HG03196 (cell line): ENCODE data around the gene EGFL8.
A peak's percentile ranks its signal among the peaks of the same experiment; 100 is the strongest.
"Not testable (repeated sequence)": the region's sequence is repeated elsewhere in the genome, so short reads cannot be mapped to it uniquely, and the experiment has no call there.

Experiments used
- ATAC-seq: cut with Tn5 transposase; IDR thresholded peaks from one replicate; pipeline ENCODE4 v1.9.1; 2021; ENCODE audit not compliant: unreplicated experiment

EGFL8 gene

DNA sequence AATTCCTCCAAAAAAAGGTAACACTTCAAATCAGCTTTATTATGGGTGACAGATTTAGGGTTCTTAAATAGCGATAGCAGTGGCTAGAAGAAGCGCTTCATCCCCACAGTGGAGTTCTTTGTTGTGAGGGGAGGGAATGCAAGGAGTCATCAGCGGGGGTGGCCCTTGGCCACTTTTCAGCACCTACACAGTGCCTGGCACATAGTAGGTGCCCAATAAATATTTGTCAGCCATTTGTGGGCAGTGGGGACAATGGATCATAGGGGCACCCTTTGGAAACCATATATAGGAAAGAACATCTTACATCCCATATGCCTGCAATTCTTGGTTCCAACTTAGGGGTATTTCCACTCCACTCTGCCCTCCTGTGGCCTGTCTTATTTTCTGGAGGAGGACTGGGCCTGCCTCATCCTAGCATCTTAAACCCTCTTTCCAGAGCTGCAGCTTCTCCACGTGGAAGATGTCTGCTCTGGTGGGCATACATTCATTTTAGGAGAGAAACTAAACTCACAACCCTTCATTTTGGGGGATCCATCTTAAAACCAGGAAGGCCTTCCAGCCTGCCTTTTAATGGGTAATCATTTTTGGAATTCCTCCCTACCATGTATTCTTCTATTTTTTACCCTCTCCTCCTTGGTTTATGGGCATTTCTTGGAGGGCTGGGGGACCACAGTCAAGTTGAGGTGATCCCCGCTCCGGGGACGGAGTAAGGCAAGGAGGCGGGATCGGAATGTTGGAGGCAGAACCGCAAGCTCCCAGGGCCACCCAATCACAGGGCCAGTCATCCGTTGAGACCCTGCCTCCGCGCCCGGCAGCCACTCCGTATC lies 30.6 kb downstream of the EGFL8 start:
- no peak for ATAC-seq

DNA sequence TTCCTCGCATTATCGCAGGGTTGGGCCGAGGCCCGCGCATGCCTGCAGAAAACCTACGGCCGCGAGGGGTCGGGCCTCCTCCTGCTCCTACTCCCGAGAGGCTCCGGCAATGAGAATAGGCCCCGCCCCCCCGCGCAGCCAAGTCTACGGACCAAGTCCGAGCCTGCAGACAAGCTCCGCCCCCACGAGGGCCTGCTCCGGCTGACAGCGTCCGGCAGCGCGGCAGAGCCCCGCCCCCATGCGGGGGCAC lies 31.2 kb downstream of the EGFL8 start:
- peak; percentile 65 for ATAC-seq

DNA sequence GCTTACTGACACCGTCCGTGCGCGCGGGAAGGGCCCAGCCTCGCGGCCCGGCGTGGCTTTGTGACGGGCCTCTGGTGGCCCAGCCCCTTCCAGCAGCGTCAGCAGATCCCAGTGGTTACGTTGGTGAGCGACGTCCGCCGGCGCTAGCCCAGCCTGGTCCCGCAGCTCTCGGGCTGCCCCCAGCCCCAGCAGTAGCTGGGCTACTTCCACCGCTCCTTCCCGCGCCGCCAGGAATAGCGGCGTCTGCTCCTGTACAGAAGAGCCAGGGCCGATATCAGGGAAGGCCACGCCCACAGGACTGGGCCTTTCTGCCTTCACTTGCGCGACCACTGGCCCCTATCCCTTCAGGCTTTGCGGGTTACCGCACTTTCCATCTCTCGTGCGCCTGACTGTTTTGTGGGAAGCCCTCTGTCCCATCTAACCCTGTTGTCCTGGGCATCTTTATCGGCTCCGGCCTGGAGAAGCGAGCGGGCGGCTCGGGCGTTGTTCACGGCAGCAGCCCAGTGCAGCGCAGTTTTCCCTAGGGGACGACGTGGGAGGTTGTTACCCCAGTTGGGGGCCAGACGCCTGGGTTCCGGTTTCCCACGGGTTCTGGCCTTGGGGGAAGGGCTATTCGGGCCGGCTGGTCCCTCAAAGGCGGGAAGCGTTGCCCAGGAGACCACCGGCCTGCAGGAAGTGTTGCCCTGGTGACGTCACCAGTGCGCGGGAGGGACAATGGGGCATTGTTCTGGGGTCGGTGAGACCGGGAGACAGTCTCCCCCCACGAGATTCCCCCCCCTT lies 31.7 kb downstream of the EGFL8 start:
- ATAC-seq = peak; percentile 75

DNA sequence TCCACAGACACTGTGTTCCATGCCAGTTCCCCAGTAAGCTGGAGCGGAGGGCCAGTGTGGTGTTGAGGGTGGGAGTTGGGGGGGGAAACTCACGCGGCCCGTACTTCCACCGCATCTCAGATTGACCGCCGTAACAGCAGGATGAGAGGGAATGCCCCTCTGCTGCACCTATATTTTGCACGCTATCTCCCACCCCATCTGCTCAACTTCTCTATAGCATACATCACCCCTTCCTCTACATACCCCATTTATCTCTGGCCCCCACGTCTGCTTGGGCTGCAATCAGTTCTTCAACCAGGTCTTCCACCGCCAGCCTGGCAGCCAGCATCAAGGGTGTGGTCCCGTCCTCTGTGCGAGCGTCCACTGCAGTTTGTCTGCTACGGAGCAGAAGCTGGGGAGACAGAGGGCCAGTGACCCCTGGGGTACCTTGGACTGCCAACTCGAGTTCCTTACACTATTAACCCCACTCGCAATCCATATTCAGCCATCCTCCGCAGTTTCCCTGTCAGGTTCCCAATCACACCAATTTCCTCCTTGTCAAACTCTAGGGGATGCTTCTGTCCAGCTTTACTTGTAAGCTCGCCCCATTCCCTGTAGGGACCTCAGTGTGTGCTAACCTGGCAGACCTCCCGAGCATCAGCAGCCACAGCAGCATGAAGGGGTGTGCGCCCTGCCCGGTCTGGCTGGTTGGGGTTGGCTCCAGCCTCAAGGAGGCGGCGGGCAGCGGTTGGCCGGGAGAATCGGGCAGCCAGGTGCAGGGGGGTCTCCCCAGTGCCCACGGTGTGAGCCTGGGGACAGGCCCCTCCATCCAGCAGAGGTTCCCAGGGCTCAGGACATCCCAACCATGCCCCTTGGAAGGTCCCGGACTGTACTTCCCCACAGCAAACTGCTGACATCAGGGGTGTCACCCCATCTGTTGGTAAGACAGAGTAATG lies 32.6 kb downstream of the EGFL8 start:
- no peak for ATAC-seq

DNA sequence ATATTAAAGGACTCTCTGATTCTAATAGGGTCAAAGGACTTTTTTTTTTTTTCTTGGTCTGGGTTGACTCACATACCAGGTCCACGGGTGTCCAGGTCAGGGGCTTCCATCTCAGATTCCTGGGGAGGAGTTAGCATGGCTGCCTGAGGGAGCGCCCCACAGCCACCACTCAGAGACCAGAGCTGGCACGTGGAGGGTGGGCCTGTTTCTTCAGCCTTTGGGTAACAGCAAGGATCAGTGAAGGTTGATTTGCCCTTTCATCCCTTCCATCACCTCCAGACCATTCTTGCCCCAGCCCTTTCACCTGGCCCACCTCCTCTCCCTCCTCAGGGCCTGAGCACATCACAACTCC lies 33.9 kb downstream of the EGFL8 start:
- ATAC-seq = no peak

DNA sequence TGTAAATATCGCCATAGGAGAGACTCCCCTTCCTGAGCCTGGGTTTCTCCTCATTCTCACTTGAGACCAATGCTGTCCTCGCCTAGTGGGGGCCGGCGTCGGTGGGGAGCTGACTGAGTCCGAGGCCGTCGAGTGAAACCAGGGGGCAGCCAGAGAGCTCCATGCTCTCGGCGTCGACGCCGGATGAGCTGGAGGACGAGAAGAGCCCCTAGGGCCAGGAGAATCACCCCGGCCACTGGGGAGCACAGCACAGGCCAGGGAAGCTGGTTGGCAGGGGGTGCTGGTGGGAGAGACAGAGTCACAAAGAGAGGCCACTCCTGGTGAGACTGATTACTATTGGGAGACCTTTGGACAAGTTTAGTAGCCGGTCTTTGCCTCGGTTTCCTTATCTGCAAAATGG lies 34.5 kb downstream of the EGFL8 start:
- ATAC-seq = no peak

DNA sequence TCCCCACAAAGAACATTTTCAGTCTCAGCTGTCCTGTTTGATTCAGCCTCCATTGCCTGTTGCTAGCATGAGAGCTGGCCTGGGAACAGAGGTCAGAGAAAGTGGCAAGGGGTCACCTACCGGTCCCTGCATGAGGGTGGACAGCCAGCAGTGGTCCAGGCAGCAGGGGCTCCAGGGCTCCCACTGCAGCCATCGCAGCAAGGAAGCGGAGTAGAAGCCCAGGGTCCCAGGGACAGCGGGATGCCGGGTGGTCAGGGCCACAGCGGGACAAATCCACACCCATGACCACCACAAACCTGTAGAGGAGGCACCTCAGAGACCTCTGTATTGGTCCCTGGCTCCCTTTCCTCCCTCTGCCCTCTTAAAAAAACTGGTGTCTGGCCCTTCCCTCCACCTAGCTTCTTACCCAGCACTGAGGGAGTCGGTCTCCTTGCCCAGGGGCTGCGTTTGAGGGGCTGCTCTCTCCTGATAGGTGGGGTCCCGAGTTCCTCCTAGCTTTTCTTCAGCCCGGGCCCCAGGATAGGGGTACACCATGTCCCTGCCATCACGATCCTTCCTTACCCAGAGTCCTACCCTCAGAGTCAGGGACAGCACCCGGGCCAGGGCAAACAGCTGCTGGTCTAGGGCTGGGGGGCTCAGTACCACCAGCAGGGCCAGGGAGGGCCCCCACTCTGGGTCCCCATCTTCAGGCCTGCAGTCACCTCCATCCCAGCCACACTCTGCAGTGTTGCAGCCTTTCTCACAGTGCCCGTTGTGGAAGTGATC lies 36.5 kb downstream of the EGFL8 start:
- ATAC-seq = no peak

DNA sequence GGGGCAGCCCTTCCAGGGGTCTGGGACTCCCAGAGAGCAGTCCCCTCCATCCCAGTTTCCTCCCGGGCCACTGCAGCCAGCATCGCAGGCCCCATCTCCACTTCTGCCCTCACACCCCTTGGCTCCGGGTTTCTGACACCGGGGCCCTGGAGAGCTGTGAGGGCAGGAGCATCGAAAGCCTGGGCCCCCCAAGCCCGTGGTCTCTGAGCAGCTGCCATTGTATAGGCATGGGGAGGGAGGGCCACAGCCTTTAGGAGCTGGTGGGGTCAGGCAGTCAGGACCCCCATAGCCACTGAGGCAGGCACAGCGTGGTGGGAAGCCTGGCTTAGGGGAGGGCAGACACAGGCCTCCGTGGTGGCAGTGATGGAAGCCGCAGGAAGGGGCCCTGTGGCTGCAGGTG lies 37.8 kb downstream of the EGFL8 start:
- no peak for ATAC-seq

DNA sequence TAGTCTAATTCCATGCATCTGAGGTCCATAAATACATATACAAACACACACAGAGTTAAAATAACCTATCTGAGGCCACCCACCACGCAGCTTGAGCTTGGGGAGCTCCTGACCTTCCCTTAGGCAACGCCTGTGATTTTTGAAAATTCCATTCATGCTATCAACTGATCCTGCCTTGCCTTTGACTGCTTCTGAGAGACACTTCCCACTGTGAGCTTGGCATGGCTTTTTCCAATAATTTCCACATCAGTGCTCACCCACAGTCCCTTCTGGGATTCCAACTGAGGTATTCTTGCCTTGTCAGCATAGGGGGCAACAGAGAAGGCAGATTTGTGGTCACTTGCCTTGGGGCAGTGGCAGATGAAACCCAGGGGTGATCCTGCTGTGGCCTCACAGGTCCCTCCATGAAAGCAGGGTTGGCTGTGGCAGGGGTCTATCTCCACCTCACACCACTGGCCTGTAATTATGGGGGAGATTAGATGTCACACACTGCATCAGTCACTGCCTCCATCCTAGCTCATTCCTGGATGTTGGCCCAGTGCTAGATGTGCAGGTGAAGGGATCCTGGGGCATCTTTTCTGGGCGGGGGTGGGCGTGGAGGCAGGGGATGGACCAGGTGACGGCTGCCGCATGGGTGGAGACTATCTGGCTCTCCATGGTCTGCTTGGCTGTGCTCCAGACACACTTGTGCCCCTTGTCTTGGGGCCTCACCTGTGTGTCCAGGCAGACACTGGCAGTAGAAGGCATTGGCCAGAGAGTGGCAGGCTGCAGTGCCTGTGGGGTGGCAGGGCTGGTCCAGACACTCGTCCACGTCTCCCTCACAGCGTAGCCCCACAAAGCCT lies 39.3 kb downstream of the EGFL8 start:
- ATAC-seq = no peak

DNA sequence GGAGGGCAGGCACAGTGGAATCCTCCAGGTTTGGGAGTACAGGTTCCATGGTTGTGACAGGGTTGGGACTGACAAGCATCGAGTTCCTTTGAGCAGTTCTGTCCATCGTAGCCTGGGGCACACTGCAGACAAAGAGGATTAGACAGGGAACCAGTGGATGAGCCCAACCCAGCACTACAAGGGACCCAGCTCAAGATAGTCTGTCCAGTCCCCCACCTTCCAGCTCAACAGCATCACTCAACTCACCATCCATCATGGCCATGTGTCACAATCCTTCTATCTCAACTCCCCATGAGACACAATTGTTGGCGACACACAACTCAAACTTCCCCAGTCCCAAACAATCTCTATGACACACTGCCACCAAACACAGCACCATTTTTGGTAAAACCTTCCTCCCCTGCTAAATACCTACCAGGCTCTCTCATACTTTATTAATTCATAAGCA lies 39.9 kb downstream of the EGFL8 start:
- no peak for ATAC-seq

DNA sequence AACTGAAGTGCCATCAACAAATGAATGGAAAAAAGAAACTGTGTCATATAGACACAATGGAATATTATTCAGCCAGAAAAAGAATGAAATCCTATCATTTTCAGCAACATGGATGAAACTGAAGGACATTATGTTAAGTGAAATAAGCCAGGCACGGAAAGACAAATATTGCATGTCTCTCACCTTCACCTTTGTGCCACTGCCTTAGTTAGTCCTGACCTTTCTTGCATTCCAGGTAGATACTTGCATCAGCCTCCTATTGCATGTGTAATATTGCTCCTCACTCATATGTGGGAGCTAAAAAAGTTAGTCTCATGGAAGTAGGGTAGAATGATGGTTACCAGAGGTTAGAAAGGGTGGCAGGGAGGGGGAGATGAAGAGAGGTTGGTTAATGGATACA lies 44.6 kb downstream of the EGFL8 start:
- ATAC-seq = no peak

DNA sequence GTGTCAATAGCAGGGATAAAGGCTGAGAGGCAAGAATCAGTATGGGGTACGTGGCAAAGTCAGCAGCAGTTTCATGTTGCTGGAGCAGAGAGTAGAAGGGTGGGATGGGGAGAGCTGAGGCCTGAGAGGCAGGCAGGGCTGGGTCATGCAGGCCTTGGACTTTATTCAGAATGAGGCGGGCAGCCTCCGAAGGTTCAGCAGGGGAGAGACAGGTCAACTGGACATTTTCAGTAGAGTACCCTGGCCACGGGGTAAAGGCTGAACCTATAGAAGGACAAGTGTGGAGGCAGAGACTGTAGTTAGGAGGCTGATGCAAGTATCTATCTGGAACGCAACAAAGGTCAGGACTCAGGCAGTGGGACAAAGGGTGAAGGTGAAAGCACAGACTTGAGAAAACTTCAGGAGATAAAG lies 45.8 kb downstream of the EGFL8 start:
- ATAC-seq = no peak

DNA sequence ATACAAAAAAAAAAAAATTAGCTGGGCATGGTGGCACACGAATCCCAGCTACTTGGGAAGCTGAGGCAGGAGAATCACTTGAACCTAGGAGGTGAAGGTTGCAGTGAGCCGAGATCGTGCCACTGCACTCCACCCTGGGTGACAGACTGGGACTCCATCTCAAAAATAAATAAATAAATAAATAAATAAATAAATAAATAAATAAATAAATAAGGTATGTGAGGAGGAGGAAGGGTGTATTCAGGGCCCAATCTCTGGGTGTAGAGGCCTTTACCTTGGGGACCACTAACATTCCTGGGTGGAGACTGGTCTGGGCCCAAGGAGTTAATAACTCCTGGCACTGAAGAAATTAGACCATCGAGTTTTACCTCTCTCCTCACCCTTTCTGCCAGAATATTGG lies 47.0 kb downstream of the EGFL8 start:
- ATAC-seq = not testable (repeated sequence)

DNA sequence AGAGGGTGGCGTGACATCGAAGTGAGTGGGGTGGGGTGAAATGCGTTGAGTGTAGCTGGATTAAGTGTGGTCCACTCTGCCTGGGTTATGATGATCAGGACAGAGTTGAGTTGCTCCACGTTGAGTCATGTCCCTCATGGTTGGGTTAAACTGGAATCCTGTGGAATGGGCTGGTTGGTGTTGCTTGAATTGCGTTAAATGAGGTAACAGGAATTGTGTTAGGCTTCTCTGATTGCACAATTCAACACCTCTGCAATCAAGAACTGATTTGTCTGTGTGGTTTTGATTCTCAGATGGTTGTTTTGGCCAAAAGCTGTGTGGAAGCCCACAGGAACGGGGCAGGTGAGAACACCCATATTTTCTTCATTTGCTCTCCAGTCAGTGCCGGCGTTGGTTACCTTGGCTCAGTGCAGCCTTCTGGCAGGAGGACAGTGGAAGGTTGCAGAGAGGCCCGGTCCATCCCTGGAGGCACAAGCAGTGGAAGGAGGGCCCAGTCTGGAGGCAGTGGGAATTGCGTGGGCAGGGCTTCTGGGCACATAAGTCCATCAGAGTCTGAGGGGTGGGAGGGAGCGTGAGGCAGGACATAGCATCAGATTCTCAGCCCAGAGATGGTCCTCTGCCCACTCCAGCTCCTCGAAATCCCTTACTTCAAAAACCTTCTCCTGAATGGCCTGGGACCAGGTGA lies 47.8 kb downstream of the EGFL8 start:
- ATAC-seq = no peak

DNA sequence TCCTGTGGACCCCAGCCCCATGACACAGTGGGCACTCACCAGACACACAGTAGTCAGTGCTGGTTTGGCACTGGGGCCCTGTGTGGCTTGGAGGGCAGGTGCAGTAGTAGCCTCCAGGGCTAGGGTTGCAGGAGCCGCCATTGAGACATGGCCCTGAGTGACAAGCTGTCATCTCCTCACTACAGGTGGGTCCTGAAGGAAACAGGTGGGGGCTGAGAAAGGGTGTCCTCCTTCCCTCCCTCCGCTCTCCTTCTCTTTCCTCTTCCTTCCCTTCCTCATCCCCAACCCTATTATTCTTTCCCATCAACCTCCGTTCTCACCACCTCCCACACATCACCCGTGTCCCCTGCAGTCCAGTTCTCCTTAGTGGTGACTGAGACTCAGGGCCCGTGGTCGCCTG lies 49.3 kb downstream of the EGFL8 start:
- no peak for ATAC-seq

DNA sequence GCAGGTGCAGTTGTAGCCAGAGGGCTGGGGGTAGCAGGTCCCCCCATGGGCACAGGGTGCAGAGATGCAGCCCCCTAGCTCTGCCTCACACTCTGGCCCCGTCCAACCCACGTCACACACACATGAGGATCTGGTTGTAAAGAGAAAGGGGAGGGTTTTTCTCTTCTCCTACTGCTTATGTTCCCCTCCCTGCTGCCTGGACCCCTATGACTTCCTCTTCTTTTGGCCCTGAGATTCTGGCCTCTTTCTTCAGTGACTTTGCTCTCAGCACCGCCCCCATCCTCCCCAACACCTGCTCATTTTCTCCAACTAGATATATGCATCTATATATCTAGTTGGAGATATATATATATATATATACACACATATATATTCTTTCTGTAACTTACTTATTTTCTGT lies 49.7 kb downstream of the EGFL8 start:
- ATAC-seq = no peak

DNA sequence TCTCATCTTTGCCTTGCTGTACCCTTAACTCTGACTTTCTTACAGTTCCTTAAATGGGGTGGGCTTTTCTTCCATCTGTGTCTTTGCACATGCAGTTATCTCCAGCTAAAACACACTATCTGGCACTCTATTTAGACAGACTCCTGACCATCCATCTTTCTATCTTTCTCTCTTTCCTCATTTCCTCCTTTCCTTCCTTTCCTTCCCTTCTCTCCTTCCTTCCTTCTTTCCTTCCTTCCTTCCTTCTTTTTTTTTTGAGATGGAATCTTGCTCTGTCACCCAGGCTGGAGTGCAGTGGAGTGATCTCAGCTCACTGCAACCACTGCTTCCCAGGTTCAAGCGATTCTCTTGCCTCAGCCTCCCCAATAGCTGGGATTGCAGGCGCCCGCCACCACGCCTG lies 51.2 kb downstream of the EGFL8 start:
- ATAC-seq = no peak

DNA sequence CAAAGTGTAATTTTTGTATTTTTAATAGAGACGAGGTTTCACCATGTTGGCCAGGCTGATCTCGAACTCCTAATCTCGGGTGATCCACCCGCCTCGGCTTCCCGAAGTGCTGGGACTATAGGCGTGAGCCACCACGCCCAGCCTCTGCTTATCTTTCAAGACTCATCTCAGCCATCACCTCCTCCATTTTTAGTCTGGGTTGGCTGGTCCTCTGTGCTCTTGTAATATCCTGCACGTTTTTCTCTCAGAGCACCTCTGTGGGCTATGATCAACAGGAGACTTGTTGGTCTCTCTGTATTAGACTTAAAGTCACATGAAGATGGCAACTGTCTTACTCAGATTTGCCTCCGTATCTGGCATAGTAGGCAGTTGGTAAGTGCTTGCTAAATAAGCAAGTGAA lies 51.9 kb downstream of the EGFL8 start:
- no peak for ATAC-seq

DNA sequence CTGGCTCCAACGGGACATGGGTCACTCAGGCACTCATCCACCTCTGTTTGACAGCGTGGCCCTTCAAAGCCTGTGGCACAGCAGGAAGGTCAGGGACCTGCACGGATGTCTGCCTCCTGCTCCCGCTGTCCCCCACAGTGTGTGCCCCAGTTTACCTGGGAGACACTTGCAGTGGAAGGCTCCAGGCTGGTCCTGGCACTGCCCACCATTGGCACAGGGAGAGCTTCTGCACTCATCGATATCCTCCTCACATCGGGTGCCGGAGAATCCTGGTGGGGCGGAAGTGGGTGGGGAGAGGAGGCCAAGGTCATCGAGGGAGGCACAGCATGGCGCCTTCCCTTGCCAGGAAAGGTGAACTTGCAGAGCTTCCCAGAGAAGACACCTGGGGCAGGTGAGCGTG lies 52.6 kb downstream of the EGFL8 start:
- ATAC-seq = no peak
